ENCODE data around the gene FTO.

FTO gene

GRCh38 chr16:54140788-54141136, 436.8 kb downstream of the FTO start:
- TF ChIP-seq, protein P1, sequence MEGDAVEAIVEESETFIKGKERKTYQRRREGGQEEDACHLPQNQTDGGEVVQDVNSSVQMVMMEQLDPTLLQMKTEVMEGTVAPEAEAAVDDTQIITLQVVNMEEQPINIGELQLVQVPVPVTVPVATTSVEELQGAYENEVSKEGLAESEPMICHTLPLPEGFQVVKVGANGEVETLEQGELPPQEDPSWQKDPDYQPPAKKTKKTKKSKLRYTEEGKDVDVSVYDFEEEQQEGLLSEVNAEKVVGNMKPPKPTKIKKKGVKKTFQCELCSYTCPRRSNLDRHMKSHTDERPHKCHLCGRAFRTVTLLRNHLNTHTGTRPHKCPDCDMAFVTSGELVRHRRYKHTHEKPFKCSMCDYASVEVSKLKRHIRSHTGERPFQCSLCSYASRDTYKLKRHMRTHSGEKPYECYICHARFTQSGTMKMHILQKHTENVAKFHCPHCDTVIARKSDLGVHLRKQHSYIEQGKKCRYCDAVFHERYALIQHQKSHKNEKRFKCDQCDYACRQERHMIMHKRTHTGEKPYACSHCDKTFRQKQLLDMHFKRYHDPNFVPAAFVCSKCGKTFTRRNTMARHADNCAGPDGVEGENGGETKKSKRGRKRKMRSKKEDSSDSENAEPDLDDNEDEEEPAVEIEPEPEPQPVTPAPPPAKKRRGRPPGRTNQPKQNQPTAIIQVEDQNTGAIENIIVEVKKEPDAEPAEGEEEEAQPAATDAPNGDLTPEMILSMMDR (IDR thresholded peaks at IDR 0.05; ENCODE audit: borderline replicate concordance, insufficient read depth, low read depth, low read length): no peak
- H3K4me3 ChIP-seq (ENCODE audit: low read depth, low read length): no peak overlapping the region

DNA sequence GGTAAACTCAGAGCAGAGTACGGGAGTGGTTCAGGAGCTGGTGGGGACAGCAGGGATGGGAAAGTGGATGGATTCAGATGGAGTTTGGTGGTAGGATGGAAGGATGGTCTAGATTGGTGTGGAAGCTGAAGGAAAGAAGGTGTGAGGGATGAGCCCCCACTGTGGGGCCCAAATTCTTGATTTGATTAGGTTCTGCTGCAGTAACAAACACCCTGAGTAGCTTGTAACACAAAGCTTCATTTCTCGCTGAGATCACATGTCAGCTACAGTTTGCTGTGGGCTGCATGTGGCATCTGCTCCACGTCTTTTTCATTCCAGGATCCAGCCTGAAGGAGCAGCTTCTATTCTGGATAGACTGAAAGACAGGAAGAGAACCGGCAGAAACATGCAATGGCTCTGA, 438.8 kb downstream of the FTO start:
- no peak overlapping the region for H3K4me3 ChIP-seq (ENCODE audit: low read depth, low read length)
- TF ChIP-seq, protein P1 (IDR thresholded peaks at IDR 0.05; ENCODE audit: borderline replicate concordance, insufficient read depth, low read depth, low read length): no peak

DNA sequence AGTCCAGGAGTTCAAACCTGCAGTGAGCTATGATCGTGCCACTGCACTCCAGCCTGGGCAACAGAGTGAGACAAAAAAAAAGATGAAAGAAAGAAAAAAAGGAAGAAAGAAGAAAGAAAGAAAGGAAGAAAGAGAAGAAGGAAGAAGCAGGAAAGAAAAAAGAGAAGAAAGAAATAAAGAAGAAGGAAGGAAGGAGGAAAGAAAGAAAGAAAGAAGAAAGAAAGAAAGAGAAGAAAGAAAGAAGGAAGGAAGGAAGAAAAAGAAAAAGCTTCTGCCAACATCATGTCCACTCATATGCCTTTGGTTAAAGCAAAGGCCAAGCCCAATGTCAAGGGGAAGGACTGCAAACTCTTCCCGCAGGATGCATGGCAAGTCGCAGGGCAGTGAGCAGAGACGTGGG, 439.5 kb downstream of the FTO start:
- TF ChIP-seq, protein P1 (IDR thresholded peaks at IDR 0.05; ENCODE audit: borderline replicate concordance, insufficient read depth, low read depth, low read length): no peak
- H3K4me3 ChIP-seq (ENCODE audit: low read depth, low read length): no peak overlapping the region

- no peak overlapping the region for H3K4me3 ChIP-seq (ENCODE audit: low read depth, low read length)
- TF ChIP-seq, protein P1 (IDR thresholded peaks at IDR 0.05; ENCODE audit: borderline replicate concordance, insufficient read depth, low read depth, low read length): no peak
Measured at GRCh38 chr16:54143934-54144571, 440.1 kb downstream of the FTO start.

- TF ChIP-seq, protein P1 (IDR thresholded peaks at IDR 0.05; ENCODE audit: borderline replicate concordance, insufficient read depth, low read depth, low read length): no peak
- H3K4me3 ChIP-seq (ENCODE audit: low read depth, low read length): no peak overlapping the region
Measured at GRCh38 chr16:54144572-54144947, 440.6 kb downstream of the FTO start.

DNA sequence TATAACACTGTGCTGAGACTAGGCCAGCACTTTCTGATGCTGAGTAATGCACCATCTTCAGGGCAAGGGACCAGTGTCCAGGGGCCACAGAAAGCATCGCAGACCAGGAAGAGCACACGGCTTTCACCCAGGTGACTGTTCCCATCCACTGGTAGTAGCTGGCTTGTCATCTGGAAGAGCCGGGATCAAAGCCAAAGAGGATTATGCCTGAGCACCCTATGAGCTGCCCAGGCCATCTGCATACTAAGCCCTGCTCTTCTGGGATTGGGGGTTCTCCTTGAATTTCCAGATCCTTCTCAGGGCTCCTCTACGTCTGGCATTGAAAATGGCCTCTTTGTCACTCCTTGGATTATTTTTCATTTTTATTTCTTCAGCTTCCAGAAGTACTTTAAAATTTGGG, 441.9 kb downstream of the FTO start:
- H3K4me3 ChIP-seq (ENCODE audit: low read depth, low read length): no peak overlapping the region
- TF ChIP-seq, protein P1 (IDR thresholded peaks at IDR 0.05; ENCODE audit: borderline replicate concordance, insufficient read depth, low read depth, low read length): no peak

DNA sequence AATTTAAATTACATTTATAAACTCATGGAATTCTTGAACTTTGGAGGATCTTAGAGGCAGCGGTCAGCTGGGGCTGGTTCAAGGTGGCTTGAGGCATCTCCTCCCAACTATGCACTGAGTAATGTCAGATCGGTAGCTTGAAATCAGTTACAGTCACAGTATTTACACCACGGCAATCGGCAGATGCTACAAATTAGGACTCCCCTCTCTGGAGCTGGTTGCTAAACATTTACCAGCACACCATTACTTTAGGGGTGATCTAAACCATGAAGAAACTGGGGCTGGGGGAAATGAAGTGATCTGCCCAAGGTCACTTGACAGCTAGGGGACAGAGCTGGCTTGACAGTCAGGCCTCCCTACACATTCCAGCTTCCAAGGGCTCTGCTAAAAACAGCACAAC, 445.0 kb downstream of the FTO start:
- TF ChIP-seq, protein P1 (IDR thresholded peaks at IDR 0.05; ENCODE audit: borderline replicate concordance, insufficient read depth, low read depth, low read length): no peak
- H3K4me3 ChIP-seq (ENCODE audit: low read depth, low read length): no peak overlapping the region

Data from GM12875 (cell line).